SKM-1 treated with dmso at 0.1 percent for 144 hours (cell line): Measurements from ENCODE around the gene AQP6.

ENCODE experiments used
- DNase-seq: peaks from one replicate; lab custom pipeline; 2025; ENCODE audit not compliant: unreplicated experiment; lab: John Stamatoyannopoulos, UW

The AQP6 gene

DNA sequence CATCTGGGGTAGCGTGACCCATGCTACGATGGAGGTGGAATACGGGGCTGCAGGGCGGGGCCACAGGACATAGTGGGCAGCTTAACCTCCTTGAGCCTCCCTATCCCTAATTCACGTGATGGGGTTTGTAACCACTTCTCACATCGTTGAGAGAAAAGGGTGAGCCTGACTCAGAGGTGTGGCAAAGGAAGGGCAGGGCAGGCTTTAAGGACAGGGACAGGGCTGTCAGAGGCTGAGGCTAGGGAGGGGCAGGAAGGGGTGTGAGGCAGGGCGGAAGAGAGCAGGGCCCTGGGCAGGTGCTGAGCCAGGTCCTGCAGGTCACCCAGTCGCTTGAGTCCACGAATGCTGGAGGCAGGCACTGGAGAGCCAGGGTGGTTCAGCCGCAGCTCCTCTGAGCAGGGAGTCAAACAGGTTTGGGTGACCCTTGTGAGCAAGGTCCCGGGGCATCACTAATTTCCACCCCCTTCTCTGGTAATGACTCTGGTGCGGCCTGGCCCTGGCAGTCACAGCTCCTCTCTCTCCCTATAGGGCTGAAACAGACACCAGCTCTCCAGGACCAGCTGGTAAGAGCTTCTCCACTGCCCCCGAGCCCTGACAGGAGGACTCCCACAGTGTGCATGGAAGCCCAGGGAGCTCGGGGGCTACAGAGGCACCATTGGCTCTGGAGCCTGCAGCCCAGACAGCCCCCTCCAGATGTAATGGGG is 29.7 kb upstream of the AQP6 start:
- DNase-seq = no peak

DNA sequence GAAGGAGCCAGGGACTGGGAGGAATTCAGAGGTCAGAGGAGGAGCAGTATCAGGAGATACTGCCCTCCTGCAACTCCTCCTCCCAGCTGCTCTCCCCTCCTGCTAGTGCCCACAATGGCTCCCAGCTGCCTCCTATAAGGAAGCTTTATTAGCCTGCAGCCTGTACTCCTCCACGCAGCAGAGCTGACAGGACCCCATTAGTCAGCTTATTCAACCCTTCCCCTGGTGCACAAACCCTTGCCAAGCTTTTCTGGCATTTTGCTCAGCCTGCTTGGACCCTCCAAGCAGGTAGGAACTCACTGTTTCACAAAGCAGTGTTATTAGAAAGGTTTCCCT is 29.2 kb upstream of the AQP6 start:
- no peak for DNase-seq

DNA sequence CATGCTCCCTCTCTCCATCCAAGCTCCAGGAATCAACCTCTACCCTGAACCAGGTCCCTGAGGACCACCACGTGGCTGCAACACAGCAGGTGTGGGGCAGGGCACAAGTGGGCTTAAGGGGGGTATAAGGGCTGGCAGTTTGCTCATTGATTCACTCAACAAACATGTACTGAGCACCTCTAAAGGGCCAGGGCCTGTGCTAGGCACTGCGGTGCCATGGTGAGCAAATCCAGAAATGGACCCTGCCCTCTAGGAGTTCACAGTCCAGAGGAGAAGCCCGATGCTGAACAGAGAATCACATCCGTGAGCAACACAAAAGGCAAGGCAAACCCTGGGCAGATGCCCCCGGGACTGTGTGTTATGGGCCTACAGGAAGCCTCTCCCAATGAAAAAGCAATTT is 28.7 kb upstream of the AQP6 start:
- DNase-seq = no peak

DNA sequence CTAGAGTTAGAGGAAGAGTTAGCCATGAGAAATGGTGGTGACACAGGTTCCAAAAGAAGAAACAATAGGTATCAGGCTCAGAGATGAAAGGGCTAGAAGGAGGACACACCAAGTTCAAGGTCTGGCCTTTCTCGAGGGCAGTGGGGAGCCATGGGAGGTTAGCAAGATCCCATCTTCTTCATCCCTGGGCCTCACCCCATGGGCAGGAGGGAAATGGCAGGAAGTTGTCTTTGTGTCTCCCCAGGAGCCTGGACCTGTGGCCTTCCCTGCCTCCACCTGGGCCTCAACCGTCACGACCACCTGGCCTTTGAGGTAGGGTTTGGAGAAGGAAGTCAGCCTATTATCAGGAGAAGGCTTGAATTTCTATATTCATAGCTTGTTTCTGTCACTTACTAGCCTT is 28.0 kb upstream of the AQP6 start:
- no peak for DNase-seq

DNA sequence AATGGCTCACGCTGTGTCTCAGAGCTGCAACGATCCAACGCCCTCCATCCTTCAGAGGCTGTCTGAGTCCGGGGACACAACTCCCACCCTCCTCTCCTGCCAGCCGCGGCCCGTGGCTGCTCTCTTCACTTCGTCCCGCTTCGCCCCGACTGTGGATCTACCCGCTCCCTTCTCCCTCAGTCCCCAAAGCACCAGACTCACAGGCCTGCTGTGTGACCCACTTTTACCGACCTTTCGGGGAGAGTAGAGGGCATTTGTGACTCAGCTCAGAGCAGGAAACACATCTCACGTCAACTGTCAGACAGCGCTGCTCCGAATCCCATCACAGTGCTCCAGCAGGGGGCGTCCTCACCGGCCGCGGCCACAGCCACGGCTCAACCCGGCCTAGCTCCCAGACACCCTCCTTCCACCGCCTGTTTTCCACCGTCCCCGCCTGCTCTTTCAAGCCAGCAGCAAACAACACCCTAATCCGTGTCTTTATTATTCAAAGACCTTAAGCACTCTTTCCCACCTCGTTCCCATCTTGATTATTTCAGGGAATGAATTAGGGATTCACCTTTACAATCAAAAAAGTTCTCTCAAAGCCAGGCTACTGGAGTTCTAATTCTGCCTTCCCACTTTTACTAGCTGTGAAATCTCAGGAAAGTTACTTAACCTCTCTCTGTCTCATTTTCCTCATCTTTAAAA is 27.2 kb upstream of the AQP6 start:
- peak; percentile 27 for DNase-seq

DNA sequence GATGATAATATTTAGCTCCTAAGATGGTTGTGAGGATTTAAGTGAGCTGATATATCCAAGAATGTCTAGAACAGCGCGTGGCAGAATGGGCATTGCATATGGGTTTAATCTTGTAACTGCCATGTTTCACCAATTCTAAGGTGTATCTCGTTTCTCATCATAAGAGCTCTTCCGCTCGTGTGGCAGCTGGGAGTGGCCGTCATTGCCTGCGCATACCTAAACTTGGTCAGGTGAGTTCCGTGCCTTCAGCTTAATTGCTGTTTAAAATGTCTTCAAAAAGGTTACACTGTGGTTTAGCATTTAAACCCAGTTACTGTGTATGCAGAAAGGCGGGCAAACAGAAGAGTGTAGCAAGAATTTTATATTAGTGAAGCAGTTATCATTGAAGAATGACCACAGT is 26.7 kb upstream of the AQP6 start:
- no peak for DNase-seq

DNA sequence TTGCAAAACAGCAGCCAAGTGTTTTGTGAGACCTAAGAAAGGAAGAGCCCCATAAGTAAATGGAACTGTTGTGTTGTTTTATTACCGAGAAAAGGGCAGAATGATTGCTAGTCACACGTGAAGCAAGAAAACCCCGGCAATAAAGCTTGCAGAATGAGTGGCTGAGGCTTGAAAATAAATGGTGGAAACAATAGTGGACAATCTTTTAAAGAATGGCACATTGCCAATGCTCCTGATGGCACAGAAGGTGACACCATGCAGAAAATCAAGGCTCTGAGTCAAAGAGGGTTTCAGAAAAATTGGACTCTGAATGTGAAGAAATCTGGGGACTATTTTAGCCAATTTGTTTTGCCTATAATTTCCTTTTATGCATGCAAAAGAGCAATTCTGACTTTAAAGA is 26.2 kb upstream of the AQP6 start:
- DNase-seq = no peak

DNA sequence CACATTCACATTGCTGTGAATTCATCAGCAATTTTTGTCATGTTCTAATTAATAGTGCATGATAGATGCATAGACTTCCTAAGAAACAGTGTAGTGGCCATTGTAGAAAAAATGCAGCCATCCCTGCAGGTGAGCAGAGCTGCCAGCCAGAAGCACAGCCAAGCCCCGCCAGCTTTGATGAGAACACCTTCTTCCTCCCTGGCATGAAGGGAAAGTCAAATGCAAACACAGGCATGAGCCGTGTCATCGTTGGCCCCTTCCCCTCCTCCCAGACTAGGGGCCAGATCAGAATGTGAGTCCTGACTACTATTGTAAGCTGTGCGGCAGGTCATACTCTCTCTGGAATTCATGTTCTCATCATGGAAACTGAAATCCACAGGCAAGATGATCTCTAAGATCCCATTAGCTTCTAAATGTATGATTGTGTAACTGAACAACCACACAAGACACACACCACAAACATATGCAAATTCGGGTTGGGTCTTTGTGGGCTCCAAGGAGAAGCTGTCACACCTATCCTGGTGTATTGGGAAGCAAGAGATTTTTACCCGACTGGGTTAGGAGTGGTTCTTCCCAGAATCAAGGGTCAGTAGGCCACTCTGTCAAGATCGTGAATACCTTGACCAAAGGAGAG is 25.0 kb upstream of the AQP6 start:
- no peak for DNase-seq

DNA sequence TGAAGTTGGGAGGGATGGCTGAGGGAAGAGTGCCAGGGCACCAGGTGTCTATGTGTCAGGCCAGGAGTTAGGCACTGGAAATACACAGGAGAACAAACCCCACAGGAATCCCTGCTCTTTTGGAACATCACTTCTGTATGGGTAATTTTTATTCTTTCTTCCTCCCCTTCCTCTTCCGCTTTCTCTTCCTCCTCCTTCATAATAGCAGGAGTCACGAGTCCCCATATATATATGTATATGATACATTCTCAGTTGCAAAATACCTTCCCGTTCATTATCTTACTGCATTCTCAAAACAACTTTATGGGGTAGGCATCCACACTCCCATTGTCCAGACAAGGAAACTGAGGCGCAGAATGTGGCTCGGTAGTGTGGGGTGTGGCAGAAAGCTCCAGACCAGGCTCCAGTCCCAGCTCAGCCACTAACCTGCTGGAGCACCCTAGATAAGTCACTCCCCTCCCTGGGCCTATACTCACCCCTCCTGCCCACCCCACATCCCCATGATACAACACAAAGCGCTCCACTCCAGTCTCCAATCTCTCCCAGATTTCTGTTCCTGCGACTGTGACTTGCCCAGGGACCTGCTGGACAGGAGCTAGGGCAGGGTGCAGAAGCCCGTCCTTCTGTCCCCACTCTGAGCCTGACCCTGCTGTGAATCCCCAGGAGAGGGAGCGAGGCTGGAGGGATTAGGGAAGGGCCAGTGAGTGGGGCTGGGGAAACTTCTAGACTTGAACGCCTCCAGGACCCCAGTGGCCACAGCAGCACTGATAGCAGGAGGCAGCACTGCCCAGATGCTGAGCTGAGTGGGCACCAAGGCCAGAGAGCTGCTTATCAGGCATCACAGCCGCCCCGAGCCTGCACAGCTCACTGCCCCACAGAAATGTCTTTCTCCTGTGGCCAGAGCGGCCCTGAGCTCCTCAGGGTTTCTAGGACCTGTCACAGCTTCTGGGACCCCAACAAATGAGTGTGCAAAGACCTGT is 23.6 kb upstream of the AQP6 start:
- DNase-seq = no peak

DNA sequence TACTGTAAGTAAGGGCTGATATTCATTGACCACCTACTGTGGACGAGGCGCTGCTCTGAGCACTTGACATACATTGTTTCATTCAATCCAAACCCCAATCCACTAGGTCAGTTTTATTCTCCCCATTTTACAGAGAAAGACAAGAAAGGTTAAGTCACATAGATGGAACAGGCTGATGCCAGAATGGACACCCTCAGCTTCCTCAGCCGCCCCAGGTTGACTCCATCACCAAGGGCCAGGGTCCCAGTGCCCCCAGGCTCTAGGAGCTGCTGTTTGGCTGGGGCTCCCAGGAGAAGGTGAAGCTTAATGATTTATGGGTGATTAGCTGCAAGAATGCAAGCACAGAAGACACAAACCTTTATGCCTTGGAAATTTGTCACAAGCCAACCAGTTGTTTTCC is 22.9 kb upstream of the AQP6 start:
- no peak for DNase-seq

DNA sequence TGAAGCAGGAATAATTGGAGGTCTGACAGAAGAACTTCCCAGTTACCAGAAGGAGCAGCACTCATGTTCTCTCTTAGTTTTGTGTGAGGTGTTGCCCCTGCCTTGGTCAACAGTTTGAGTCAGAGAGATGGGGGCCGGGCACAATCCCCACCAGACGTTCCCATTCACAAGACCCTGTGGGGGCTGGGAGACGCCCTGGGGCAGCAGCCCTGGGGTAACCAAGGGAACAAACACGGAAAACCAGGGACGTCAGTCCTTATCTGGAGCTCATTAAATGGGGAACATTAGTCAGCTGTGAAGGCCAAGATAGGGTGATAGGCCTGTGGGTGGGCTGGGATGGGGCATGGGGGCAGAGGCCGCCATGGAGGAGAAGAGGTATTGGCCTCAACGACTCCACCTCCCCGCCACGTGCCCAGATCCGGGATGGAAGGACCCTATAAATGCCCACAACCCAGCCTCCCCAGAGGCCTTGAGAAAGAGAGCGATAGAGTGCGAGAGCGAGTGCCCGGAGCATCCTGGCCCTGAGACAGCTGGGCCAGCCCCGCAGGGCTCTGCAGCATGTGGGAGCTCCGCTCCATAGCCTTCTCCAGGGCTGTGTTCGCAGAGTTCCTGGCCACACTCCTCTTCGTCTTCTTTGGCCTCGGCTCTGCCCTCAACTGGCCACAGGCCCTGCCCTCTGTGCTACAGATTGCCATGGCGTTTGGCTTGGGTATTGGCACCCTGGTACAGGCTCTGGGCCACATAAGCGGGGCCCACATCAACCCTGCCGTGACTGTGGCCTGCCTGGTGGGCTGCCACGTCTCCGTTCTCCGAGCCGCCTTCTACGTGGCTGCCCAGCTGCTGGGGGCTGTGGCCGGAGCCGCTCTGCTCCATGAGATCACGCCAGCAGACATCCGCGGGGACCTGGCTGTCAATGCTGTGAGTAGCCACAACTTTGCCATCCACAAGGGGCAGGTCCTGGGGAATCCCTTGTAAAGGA is 22.2 kb upstream of the AQP6 start, which contains the start of gene AQP2:
TSS of gene AQP2 (plus strand) at position 465 of the 979 bp plus-strand sequence. CDS start at position 559, 94 bp downstream.
- no peak for DNase-seq

DNA sequence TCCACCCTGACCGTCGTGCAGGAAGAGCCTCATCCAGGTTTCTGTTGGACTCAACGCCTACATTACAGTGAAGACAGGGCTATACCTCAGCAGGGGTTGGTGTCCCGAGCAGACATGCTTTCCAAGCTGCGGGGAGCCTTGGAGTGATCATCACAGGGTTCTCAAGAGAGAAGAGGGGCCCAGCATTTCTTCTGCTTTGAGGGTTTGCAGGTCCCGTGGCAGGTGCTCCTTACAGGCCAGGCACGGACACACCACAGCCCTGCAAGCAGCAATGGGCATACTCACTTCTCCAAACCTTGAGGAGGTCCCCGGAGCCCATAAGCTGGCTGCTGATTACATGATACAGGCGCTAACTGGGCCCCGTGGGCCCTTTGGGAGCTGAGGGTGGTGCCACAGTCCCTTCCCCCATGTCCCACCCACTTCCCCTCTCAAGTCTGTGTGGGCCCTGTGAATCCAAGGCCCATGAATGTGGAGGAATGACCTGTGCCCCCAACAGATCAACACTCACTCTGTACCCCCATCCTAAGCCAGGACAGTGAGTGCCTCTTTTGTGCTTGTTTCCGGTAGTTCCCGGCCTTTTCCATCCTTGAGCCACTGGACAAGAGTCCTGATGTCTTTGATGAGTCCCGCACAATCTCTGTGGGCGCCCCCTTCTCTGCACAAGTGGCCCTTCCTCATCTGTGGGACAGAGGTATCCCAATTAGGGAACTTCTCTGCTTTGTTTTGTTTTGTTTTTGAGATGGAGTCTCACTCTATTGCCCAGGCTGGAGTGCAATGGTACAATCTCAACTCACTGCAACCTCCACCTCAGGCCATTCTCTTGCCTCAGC is 21.1 kb upstream of the AQP6 start:
- DNase-seq = no peak

DNA sequence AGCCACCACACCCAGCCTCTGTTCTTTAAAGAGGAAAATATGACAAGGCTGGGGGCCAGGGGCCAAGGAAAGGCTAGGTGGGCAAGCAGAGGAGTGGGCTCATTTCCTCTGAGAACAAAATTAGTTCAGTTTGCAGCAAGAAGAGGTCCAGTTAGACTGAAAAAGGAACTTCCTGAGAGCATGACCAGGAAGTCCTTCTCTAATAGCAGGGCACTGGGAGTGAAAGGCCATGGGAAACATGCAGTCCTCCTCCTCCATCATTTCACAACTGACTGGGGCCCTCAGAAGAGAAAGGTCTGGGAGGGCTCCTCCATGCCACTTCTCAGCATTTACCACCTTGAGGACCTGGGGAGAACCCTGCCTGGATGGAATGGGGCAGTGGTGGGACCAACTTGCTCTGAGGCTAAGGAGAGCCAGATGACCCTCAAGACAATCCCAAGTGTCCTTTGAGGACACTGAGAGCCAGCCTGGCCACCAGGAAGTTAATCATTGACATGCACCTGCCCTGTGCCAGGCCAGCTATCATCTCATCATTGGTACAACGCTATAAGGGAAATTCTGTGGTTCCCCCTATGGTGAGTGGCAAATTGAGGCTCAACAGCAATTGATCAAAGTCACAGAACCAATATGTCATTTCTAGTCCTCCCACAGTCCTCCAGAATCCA is 20.2 kb upstream of the AQP6 start:
- no peak for DNase-seq

DNA sequence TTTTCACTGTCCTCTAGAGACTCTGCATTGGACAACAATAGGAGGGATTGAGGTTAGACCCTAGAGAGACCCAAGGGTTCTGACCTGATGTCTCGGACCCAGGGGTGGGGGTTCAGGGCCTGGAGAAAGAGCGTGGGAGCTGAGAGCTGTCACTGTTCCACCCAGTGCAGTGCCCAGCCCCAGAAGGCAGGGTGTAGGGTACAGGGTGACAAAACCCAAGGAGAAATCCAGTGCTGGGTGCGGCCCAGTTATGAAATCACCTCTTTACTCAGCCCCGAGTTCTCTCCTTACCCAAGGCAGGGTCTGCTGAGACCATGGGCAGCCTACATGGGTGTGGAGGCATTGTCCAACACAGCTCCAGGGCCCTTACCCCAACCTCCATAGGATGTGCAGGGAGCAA is 19.6 kb upstream of the AQP6 start:
- DNase-seq = no peak

DNA sequence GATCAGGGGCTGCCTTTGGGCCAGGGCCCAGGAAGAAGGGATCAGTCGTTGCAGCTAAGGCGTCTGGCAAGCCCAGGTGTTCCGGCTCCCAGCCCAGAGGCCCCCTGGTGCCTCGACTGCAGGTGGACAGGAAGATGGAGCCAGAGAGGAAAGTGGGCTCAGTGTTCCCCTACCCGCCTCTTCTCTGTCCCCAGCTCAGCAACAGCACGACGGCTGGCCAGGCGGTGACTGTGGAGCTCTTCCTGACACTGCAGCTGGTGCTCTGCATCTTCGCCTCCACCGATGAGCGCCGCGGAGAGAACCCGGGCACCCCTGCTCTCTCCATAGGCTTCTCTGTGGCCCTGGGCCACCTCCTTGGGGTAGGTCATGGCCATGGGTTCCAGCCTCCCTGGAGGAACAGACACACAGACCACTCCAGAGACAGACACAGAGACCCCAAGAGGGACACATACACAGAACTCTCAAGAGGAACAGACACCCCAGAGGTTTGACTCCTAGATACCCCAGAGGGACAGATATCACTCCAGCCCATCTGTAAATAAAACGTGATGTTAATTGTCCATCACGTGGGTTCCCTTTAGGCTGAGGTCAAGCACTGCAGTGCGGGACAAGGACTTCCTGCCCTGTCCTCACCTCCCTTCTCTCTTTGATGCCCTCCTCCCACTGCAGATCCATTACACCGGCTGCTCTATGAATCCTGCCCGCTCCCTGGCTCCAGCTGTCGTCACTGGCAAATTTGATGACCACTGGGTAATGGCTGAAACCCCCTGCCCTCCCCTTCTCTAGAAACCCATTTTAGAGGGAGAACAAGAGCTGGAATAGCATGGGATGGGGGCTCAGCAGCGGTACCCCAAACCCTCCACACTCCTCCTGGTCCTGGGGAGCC is 18.5 kb upstream of the AQP6 start:
- DNase-seq = no peak

DNA sequence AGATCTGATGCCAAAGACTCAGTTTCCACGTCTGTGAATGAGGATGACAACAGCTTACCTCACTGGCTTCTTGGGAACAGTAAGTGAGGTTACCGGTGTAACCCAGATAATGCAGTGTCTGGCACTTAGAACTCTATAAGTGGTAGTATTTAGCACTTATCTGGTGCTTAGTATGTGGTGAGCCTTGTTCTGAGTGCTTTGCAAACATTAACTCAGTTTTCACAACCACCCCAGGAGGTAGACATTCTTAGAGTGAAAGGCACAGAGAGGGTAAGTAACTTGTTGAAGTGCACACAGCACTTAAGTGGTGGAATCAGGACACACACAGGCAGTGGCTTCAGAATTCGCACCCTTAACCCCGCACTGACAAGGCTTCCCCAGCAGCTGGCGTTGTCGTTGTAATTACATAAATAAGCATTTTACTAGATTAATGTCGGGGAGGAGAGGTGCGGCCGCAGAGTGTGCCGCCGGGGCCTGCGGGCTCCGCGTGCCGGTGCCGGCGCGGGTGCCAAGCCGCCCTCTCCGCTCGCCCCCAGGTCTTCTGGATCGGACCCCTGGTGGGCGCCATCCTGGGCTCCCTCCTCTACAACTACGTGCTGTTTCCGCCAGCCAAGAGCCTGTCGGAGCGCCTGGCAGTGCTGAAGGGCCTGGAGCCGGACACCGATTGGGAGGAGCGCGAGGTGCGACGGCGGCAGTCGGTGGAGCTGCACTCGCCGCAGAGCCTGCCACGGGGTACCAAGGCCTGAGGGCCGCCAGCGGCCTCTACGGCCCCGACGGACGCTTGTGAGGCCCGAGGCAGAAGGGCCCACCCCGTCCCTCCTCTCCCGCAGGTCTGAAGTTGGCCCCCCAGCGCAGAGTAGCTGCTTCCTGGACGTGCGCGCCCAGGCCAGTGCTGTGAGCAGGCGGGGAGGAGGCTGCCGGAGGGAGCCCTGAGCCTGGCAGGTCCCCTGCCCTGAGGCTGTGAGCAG is 17.6 kb upstream of the AQP6 start:
- DNase-seq = no peak
